Hematopoietic multipotent progenitor cell treated with erythropoietin and hydrocortisone succinate and interleukin-3 and kit ligand, for 6 days (in vitro differentiated cells): ENCODE data around the gene ZSCAN31.
"Not testable (repeated sequence)": the region's sequence is repeated elsewhere in the genome, so short reads cannot be mapped to it uniquely, and the experiment has no call there.

Source experiments
- DNase-seq: peaks from one replicate; pipeline ENCODE4 v3.0.0-alpha.2; 2015

The ZSCAN31 gene

DNA sequence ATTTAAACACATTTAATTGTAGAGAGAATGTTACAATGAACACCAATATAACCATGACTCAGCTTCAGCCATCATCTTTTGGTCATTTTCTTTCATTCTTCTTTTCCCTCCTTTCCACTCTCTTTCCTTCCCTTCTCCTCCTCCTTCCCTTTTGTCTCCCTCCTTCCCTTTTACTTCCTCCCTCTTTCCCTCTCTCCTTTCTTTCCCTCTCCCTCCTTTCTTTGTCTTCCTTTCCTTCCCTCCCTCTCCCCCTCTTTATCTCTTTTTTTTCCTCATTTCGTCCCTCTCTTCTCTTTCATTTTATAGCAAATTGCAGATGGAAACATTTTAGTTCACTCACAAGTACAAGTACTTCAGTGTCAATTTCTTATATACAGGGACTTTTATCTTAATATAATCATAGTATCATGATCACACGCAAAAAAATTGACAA, 15.6 kb upstream of the ZSCAN31 start:
- DNase-seq, result no peak

DNA sequence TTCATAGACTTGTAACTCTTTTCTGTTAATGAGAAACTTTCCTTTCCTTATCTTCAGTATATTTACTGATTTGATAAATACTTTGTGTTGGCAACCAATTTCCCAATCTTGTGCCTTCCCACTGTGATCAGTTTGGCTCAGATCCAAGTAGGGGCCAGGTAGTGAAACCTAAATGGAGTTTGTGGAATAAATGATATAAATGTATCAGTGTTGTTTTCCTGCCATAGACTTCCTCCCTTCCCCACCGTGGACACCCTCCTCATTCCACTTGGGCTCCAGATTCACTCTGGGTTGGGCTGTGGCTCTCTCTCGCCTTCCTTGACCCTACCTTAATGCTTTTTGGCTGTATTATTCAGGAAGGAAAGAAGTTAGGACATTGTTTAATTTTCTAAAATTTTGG, 15.1 kb upstream of the ZSCAN31 start:
- no peak for DNase-seq

DNA sequence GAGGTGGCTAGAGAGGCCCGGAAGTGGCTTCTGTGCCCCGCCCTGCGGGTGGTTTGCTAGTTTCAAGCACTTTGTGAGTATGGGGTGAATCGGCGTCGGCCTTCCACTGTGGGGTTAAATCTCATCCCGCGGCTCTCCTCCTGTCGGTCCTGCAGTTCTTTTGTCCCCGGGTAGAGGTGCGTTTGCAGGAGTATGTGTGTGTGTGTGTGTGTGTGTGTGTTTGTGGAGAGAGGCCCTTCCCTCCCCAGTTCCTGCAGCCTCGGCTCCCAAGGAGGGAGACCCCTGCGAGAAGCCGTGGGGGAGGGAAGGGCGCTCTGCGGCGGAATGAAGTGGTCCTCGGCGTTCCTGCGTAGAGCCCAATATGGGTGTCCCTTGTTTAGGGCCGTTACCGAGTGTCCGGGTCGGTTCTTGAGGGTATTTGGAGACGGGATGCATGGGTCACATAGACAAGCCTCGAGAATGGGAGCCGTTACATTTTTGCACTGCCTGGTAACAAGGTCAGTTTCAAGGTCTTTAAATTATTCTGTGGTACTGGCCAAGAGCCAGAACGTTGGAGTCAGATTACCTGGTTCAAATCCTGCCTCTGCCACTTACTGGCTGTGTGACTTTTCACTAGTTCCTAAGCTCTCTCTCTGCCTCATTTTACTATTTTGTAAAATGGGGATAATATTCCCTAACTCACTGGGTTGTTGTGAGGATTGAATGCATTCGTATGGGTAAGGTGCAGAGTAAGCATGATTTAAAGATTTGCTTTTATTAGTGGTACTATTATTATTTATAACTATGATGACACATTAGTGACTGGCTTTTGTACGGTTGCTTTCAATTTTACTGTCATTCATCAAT, 14.2 kb upstream of the ZSCAN31 start, which contains the start of gene ZKSCAN3:
Gene ZKSCAN3 (plus strand): TSS at position 56 of the 846 bp plus-strand sequence. CDS start 9,640 bp downstream, outside the sequence.
- peak; percentile 96 for DNase-seq

DNA sequence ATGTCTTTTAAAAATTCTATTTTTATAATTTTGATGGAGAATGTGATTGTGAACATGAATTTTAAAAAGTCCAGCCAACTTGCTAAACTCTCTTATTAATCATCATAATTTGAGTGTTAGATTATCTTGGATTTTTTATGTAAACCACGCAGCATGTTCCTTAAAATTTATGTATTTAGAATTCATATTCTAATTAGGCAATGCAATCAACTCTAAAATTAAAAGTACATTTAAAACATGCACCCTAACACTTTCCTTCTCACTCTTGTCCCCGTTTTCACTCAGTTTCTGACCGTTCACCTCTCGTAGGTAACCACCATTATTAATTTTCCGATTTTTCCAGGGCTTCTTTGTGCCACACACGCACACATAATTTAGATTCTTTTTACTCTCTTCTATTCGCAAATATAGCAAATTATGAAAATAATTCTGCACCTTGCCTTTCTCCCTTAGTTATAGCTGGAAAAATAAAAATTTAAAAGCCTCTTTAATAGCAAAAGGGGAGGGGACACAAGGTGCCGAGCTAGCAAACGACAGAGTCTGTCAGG, 13.5 kb upstream of the ZSCAN31 start:
- DNase-seq, result no peak

DNA sequence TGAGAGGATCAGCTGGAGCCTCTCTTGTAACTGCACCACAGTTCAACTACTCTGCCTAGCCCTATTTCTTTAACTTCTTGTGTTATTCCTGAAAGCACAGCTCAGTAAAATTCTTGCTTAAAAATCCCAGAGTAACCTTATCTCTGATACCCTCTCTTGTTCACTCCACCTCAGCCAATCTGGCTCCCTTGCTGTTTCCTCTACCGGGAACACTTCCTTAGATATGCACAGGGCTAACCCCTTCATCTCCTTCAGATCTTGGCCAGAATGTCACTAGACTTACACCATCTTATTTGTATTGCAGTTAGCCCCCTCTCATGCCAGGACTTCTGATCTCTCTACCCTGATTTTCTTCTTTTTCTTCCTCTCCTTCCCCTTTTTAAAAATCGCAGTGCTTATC, 11.2 kb upstream of the ZSCAN31 start:
- no peak for DNase-seq

DNA sequence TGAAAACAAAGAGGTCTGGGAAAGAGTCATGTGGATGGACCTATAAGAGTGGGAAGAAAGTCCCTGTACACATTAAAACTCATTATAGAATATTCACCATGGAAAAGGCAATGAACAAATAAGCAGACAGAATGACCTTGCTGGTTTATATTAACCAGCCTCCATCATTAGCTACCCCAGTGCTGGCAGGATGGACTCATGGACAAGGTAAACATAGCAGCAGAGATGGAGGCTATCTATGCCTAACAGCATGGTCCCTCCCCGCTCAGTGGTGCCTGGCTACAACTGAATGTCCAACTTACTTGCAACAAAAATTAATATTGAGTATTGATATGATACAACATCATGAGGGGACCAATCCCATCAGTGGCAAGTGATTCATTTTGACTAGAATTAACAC, 9.3 kb upstream of the ZSCAN31 start:
- DNase-seq, result no peak

DNA sequence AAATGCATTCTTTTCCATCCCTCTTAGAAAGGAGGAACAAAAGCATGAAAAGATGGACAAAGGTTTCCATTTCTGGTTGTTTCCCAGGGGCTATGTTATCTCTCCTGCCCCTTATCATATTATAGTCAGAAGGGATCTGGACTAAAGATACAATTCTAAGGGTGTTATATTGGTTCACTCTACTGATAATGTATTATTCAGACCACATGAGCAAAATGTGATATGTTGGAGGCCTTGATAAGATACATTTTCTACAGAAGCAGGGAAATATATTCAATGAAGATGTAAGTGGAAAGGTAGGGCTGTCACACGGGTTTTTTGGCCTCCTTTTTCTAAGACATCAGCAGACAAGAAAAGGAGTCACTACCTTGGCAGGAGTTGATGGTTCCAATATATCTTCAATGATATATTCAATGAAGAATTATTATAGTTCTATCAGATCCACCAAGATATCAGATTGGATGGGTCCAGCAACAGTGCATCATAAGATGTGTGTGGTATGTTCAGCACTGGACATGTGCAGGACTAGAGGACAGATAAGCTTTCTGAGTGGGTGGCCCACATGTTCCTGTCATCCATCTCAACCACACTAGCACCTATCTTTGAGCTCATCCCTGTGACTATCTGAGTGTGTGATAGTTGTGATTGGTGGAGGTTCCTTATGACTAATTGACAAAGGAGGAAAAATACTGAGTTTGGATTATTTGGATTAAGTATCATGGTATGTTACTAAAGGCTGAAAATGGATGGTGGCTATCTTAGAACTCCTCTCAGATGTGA, 8.1 kb upstream of the ZSCAN31 start:
- DNase-seq, result peak; percentile 53

DNA sequence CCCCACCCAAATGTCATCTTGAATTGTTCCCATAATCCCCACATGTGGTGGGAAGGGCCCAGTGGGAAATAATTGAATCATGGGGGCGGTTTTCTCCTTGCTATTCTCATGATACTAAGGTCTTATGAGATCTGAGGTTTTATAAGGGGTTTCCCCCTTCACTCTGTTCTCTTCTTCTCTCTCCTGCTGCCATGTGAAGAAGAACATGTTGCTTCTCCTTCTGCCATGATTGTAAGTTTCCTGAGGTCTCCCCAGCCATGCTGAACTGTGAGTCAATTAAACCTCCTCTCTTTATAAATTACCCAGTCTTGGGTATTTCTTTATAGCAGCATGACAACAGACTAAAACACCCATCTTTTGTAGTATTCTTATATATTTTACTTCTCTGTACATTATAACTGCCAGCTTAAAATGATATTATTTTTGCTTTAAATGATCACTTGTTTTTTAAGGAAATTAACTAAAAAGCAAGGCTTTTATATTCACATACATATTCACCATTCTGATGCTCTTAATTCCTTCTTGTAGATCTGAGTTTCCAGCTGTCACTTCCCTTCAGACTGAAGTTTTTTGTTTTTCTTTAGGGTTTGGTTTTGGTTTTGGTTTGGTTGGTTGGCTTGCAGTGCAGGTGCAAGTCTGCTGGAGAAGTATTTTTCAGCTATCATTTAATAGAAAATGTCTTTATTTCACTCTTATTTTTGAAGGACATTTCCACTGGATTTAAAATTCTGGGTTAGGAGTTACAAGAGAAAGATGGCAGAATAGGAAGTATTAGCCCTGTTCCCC, 4.6 kb upstream of the ZSCAN31 start:
- no peak for DNase-seq

DNA sequence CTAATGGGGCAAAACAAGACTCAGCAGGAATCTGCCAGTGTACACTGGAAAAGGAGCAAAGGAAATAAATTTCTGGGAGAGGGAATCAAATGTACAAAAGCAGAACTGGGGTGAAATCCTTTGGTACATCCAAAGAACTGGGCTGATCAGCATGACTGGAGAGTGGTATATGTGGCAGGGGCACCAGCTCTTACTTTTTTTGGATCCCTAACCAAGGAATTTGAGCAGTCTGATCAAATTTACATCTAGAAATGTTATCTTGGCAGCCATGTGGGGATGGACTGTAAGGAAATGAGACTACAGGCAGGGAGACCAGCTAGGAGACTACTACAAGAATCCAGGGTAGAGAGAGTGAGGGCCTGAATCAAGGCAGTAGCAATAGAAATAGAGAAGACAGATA, 1.2 kb upstream of the ZSCAN31 start:
- DNase-seq, result peak; percentile 63

DNA sequence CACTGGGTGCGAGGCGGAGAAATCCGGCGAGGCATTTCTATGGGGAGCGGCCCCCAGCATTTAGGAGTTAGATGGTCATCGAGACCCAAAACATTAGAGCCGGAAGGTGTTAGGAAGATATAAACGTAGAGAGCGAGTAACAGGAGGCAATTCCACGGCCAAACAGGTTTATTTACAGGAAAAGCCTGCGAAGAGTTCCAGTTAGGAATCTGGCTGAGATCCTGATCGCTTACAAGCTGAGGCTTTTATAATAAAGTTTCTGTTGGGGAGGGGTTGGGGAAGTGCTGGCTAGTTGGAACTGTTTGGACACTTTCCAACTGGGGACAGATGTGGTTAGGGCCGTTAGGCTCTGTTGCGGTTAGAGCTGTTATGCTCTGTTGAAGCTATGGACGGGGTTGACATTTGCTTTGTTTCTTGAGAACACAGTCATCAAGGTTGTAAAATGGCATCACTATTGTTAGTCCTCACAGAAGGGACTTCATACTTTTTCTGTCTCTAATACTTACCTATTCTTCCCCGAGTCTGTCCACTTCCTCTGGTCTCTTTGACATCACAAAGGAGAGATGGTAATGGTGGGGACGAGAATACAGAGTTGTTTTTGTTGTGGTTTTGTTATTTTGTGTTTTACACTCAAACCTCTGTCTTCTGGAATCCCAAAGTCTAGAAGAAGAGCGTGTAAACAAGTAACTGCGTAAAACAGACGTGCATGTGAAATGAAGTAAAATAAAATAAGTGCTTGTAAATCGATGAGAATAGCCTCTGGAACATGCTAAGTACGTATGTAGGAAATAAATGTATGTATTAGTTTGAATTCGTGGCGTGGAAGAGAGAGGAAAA, 554 bp upstream of the ZSCAN31 start:
- peak; percentile 99 for DNase-seq

DNA sequence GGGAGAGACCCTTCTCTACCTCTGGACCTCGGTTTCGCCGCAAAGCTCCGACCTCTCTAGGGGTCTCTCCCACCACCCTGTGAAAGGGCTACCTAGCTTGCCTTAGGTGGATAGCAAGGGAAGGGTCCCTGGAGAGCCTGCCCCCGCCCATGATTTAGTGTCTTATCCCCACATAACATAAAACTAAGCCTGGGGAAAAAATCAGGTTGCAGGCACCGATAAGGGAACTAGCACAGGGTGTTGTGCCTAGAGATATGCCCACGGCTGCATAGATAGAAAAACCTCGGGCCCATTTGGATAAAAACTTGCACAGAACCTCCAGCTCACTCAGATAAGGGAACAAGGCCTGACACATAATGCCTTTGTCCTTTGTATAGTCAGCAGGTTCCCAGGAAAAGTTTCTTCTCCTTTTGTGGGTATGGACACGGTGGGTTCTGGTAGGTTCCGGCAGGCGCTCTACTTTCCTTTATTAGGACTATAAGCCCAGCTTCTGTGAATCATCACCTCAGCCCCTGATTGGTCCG, 846 bp downstream of the ZSCAN31 start:
- peak; percentile 94 for DNase-seq

DNA sequence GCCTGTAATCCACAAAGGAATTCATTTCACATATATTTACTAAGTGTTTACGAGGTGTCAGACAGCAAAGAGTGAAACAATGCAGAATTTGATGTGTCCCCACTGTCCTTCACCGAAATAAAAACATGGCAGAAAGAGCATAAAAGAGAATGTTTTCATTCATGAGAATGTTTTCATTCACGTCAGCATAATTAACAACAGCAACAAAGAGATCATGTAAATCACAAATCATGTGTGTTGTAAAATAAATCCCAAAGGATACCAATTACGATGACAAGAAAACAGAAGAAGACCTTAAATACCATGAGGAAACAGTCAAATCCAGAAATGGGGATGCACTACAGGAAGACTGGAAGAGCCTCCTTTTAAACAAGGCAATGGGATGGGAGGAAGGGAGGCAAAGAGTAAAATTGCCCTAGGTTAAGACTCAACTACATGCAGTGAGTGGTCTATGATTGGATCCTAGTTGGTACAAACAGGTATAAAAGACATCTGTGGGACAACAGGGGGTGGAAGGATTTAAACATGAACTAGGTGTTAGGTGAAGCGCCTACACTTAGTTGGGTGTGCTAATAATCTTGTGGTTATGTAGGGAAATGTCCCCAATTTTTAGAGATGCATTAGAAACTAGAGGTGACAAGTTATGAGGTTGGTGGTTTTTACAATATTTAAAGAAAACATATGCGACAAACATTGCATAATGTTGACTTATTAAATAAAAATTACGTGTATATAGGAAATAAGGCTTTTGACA, 1.5 kb downstream of the ZSCAN31 start:
- DNase-seq, result no peak

DNA sequence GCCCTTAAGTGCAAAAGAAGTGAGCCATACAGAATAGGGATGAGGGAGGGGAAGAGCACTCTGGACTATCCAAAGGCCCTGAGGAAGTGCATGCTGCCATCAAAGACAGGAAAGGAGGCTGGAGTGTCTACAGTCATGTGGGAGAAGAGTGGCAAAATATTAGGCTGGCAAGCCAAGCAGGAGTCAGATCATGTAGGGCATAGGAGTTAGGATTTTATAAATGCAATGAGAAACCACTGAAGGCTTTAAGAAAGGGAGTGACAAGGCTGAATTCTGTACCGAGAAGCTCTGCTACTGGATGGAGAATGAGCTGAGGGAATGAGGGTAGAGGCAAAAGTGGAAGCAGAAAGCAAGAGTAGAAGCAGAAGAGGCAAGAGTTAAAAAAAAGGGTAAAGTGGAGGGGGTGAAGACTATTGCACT, 2.3 kb downstream of the ZSCAN31 start:
- DNase-seq, result no peak

DNA sequence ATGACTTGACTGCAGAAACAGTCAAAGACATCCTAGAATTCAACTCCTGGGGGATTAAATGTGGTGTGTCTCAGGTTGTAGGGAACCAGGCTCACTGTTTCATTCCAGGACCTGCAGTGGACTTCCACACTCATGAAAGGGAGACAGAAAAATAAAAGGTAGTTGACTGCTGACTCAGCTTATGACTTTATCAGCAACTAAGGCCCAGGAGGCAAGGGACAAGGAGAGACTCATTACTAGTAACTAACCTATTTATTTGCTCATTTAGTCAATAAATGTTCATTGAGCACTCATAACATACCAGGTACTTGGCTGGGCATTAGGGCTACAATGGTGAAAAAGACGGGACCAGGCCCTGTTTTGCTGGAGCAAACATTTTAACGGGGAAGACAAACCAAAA, 2.9 kb downstream of the ZSCAN31 start:
- DNase-seq, result no peak

DNA sequence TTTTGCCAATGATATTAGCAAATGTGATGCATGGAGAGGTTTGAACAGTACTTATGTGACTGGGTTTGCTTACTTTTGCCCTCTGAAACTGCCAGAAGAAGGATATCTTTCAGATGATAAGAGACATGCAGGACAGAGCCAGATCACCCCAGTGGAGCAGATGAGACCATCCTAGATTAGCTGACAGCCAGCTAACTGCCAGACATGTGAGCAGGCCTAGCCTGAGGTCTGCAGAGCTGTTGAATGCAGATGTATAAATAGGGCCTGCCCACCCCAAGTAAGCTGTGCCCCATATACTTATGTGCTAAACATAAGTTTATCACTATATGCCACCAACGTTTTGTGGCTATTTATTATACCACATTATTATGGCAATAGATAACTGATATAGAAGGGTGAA, 5.9 kb downstream of the ZSCAN31 start:
- peak; percentile 77 for DNase-seq

DNA sequence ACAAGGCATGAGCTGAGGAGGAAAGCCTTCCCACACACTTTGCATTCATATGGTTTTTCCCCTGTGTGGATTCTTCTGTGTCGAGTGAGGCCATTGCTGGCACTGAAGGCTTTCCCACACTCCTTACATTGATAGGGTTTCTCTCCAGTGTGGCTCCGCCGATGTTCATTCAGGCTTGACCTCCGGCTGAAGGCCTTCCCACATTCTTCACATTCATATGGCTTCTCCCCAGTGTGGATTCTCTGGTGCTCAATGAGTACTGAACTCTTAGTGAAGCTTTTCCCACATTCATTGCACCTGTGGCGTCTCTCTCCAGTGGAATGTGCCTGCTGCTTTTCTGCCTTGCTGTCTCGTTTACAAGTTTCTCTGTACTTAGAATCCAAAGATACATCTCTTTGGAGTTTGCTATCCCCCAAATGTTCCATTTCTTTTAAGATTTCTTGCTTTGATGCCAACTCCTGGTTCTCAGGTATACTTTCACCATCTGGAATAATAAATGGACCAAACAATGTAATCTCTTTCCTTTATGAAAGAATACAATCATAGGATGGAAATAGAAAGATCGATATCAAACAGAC, 9.5 kb downstream of the ZSCAN31 start:
- DNase-seq, result no peak

DNA sequence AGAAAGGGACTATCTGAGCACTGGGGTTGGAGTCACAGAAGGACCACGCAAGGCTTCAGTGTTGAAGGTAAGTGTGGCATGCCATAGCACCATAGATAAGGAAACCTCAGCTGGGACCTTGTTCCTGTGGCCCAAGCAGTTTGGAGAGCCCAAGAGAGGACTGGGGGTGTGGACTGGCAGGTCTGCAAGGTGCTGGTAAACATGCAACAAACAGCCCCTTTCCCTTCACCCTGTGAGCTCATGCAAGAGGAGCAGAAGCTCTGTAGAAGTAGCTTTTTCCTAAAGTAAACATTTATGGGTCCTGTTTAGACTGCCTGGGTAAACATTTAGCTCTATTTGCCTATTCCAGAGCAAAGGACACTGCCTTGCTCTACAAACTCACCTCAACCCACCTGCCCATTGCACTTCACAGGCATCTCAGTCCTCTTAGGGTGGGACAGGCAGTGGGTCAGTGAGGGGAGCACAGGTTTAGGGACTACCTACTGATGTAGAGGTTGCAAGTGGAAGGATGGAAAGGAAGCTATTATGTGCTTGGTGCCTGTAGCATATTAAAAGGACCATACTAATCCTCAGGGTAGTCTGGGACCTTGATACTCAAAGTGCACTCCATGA, 12.0 kb downstream of the ZSCAN31 start:
- DNase-seq, result no peak

DNA sequence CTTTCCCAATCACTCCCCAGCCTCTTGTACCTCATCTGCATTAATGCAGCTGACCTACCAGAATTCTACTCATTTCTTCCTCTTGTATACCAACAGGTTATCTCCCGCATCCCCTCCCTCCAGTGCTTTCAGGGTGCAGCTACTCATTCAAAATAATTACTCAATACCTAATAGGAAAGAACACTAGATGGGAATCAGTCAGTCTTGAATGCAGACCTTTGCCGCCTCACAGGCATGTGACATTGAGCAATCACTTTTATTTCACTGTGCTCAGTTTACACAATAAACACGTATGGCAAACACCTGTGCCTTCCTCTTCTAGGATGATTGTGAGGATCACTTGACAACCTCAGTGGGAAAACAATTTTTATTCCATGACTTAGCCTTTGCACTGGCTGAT, 13.3 kb downstream of the ZSCAN31 start:
- no peak for DNase-seq

DNA sequence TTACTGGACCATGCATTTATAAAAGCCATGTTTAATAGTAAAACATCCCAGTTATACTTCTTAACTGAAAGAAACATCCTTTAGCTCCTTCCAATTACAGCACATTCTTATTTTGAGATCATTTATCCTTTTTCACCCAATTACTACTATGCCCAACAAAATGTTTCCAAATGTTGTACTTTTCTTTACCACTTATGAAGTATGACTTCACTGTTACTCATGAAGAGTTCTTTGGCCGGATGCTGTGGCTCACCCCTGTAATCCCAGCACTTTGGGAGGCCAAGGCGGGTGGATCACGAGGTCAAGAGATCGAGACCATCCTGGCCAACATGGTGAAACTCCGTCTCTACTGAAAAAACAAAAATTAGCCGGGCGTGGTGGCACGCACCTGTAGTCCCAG, 18.1 kb downstream of the ZSCAN31 start:
- DNase-seq, result not testable (repeated sequence)

DNA sequence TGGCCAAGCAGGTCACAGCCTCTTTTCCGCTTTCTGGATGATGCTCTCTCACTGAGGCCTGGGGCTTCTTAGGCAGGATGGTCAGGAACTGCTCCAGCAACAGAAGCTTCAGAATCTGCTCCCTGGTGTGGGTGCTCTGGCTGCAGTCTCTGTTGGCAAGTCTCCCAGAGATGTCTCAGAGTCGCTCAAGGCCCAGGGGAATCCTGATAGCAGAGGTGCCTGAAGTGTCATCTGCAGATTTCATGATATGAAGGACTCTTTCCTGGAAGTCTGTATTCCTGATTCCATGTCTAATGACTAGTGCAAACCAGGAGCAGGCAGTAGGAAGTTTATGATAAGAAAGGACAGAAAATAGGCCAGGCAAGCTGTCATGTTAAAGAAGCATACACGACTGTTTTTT, 20.3 kb downstream of the ZSCAN31 start:
- peak; percentile 72 for DNase-seq
